ENCODE measurements around the gene BEX5.
"Not testable (repeated sequence)": the region's sequence is repeated elsewhere in the genome, so short reads cannot be mapped to it uniquely, and the experiment has no call there.

BEX5 gene

DNA sequence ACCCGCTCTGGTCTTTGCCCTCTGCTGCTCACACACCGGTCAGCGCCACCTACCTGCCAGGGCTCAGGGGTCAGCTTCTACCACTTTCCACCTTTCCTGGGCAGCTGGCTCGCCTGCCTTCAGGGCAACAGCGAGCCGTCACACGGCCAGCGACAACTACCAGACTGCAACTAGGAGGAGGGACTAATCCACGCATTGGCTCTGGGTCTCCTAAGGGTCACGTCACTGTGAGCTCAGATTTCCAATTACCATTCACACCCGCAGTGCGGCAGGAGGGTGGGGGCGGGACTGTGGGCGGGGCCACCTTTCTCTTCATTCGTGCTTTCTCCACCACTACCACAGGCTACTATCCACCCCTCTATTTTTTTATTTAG is at the start of gene BEX5:
Gene BEX5, minus strand, starts transcription at position 172 of the 374 bp plus-strand sequence. CDS start 1,712 bp downstream, outside the sequence.
- DNase-seq = peak; percentile 52

DNA sequence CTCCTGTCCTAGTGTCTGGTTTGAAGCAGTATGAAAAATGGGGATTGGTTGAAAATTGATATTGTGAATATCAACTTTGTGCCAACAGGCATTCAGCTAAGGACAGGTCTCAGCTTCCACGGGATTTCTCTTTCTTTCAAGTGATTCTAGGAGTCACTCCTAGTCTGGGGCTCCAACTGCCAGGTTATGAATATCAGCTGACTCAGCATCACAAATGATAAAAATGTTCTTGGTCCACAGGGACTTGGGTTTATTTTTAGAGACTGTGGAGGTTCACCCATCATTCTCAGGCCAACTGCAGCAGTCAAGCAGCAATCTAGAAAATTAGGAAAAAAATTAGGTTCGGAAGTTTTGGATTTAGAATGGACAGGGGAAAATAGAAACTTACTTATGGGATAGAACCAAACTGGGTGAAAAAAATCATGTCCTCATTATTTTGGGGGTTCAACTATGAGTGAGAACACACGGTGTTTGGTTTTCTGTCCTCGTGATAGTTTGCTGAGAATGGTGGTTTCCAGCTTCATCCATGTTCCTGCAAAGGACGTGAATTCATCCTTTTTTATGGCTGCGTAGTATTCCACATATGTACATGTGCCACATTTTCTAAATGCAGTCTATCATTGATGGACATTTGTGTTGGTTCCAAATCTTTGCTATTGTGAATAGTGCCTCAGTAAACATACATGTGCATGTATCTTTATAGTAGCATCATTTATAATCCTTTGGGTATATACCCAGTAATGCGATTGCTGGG is 30.4 kb upstream of the BEX5 start:
- no peak for DNase-seq

DNA sequence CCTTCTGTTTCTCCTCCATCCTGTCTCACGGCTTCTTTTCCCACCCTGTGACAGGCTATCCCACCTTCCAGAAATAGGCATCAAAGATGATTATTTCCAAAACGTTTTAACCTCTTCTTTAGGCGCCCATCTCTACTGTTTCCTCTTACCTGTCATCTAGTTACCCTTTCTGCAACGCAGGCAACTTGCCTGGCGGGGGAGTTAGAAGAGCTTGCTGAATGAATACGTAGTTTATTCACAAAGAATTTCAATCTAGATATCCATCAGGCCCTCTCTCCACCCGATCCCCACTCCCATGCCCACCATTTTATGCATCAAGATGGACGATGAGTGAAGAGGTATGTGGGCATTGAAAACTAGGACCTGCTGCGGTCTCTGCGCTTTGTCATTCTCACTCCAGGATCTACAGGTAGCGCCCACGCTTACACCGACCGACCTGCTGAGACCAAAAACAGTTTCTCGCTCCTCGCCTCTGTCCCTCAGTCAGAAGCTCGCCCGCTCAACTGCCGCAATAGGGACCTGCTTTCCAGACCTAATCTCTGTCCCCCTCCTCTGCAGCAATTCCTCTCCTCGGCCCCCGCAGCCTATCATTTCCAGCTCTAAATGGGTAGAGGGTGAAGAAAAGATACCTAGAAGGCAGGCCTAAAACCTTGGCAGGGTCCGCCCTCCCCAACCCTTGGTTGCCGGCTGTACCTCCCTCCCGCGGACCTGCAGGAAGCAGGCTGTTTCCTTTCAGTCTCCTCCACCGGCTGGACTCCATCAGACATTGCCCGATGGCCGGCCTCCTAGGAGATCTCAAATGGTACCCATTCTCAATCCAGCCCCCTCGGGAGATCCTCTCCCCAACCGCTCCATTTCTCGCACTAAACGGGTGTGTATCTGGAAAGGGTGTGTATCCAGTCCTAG is 624 bp downstream of the BEX5 start:
- no peak for DNase-seq

DNA sequence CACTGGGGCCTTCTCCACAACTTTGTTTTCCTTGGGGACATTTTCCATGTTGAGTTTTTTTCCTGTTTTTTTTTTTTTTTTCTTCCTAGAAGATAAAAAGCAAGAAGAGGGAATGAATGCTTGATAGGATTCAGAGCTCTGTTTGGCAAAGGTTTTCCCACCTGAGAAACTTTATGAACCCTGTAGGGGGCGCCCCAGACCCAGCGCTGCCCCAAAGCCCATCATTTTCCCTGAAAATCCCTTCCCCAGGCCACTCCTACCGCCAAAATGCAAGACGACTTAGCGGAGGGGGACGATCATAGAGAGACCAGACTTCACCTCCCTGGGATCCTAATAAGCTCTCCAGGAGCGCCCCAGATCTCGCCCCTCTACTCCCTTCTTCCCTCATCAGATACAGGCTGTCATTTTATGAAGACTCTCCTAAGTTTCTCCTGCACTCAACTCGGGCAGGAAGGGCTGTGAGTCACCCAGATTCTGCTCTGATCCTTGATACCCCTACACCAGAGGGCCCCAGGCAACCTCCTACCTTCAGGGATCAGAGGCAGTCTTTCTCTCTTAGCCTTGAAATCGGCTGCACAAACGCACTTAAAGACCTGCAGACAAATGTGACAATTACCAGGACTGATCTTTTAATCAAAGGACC is 1.4 kb downstream of the BEX5 start:
- DNase-seq = no peak

DNA sequence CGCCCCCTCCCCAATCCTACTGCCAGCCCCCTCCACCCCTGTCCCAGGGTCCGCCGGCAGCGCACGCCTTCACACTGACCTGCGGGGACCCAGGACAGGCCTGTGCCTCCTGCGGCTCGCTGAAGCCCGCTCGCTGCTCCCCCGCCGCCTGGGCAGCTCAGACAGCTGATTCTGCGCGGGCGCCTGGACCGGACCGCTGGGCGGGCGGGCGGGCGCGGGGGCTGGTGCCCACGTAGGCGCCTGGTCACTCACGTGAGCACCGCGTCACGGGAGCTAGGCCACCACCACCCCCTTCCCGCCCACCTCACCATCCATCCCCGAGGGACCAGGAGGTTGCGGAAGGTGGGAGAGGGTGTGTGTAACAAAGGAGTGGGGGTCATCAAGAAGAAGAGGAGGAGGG is 13.5 kb downstream of the BEX5 start, which contains the start of gene TCEAL6:
Gene TCEAL6, minus strand, starts transcription at position 208 of the 400 bp plus-strand sequence.
- DNase-seq = not testable (repeated sequence)

DNA sequence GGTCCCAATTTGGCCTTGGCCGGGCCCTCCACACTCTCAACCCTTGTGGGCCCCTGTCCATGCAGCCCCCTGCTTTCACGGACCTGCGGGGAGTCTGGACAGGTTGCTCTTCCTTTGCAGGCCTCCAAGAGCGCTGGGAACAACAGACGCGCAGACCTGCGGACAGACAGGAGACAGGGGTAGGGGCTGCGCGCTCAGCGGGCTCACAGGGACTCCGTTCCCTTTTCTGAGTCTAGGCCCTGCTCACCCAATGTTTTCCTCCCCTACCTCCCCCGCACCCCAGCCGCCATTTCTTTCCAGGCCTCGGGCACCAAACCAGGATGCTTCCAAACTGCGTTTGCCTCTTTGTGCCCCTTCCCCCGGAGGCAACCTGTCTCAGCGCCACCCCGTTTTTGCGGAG is 14.1 kb downstream of the BEX5 start:
- not testable (repeated sequence) for DNase-seq

DNA sequence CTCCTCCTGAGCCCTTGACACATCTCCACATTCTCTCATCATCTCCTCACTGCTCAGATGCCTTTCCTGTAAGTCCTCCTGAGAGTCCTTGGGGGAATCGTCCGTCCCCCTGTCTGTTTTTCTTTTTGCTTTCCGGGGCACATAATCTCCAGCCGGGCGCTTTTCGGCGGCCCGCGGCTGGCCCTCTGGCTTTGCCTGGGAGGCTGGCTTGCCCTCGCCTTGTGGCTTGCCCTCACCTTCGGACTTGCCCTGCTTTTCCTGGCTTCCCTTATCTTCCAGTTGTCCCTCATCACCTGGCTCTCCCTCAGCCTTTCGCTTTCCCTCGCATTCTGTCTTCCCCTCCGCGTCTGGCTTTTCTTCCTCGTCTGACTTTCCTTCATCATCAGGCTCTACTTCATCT is 14.9 kb downstream of the BEX5 start:
- DNase-seq = not testable (repeated sequence)

DNA sequence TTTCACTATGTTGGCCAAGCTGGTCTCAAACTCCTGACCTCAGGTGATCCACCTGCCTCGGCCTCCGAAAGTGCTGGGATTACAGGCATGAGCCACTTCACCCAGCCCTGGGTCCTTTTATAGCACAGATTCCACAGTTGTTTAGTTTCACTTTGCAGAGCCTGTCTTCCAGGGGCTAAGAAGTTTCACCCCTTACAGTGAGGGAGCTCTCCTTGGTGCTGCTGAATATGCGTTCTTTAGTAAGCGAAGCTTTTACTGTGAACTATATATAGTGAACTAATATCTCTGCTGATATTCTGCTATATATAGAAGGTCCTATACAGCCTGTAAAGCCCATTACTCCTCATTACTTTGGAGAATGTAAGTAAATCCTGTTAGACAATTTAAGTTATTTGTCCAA is 17.7 kb downstream of the BEX5 start:
- no peak for DNase-seq

DNA sequence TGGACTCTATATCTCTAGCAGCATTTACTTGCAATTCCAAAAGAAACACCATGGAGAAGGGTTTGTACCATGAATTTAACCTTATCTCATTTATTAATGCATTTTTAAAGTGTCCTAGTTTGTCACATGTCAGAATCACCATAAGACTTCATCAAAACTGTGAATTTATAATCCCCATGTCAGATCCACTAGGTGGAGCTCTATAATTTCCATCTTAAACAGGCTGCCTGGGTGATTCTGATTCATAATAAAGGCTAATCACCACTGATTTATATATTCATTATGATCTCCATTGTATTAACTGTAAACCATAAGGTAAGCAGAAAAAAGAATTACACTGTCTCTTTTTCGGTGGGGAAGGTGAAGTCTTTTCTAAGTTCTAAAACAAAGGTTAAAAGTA is 26.3 kb downstream of the BEX5 start:
- peak; percentile 0 for DNase-seq

DNA sequence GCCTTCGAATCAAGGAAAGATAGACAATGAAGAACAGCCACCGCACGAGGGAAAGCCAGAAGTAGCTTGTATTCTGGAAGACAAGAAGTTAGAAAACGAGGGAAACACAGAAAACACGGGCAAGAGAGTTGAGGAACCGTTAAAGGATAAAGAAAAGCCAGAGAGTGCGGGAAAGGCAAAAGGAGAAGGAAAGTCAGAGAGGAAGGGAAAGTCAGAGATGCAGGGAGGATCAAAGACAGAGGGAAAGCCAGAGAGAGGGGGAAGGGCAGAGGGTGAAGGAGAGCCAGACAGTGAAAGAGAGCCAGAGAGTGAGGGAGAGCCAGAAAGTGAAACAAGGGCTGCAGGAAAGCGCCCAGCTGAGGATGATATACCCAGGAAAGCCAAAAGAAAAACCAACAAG is 28.9 kb downstream of the BEX5 start:
- no peak for DNase-seq

DNA sequence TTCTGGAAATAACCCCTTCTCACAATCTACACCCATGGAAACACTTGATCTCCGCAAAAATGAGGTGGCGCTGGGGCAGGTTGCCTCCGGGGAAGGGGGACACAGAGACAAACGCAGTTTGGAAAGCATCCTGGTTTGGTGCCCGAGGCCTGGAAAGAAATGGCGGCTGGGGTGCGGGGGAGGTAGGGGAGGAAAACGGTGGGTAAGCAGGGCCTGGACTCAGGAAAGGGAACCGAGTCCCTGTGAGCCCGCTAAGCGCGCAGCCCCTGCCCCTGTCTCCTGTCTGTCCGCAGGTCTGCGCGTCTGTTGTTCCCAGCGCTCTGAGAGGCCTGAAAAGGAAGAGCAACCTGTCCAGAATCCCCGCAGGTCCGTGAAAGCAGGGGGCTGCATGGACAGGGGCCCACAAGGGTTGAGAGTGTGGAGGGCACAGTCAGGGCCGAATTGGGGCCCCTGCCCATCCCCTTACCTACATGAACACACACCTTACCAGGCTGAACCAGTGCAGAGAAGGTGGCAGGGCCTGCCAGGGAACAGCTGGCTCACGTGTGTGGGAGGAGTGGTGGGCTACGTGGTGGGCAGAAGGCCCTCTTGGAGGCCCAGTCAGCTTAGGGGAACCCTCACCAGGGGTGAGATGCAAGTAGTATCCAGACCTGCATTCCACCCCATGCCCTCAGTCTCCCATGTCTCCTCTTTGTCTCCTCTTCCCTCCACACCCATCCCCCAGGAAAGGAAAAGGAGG is 29.5 kb downstream of the BEX5 start:
- not testable (repeated sequence) for DNase-seq

DNA sequence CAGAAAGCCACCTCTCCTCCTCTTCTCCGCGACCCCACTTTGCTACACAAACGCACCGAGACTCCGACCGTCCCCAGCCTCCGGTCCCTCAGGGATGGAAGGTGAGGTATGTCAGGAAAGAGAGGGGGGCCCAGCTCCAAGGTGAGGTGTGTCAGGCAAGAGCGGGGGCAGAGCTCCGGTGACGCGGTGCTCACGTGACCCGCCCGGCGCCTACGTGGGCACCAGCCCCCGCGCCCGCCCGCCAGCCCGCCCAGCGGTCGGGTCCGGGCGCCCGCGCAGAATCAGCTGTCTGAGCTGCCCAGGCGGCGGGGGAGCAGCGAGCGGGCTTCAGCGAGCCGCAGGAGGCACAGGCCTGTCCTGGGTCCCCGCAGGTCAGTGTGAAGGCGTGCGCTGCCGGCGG is 30.3 kb downstream of the BEX5 start, which contains the start of gene TCEAL2:
Gene TCEAL2, plus strand, starts transcription at position 244 of the 400 bp plus-strand sequence. CDS start 1,152 bp downstream, outside the sequence.
- peak; percentile 2 for DNase-seq

DNA sequence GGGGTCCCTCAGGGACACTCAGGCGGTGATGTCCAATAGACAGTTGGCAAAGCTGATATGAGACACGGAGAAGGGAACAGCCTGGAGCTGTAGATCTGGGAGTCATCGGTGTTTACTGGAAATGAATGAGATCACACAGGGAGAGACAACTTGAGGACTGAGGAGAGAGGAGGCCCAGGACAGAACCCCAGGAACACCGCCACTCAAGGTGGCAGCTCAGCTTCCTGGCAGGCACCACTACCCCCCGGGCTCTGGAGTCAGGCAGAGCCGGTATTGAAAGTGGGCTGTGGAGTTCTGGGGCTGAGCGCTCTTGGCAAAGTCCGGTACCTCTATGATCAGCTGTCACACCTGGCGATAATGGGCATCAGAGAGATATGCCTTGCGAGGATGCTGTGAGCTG is 30.8 kb downstream of the BEX5 start:
- not testable (repeated sequence) for DNase-seq

DNA sequence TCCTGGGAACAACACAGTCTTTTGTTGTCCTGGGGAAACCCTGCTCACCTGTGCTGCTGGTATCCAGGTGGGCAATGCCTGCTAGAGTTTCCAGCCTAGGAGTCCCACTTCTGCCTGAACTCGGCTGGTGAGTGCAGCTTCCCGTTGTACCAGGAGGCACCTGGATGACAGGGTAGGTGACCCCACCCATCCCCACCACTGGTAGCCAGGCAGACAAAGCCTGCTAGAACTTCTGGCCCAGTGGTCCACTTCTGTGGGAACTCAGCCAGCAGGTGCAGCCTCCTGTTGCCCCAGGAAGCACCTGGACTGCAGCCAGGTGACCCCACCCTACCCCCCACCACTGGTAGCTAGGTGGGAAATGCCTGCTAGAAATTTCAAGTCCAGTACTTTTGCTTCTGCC is 40.0 kb downstream of the BEX5 start:
- DNase-seq = no peak

DNA sequence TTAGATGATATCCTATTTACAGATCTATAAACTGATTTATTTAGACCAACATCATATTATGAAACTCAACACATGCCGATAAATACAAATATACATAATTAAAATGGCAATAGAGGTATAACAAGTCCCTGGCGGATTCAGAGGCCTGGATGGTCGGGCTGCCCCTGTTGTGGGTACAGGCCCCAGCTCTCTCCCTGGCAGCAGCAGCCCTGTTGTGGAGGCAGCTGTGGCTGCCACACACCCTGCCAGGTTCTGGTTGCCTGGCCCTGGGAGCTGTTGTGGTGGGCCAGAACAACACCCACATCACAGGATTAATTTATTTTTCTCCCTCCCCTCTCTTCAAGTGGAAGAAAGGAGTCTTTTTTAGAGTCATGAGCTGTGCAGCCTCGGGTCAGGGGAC is 42.4 kb downstream of the BEX5 start:
- no peak for DNase-seq
